Activated CD4-positive, alpha-beta T cell treated with anti-CD3 and anti-CD28 coated beads, Interleukin-2, amount 50 U/mL, for 24 hours (primary cell): ENCODE measurements around the gene RND3.

Experiments
- DNase-seq, 2 donors: peaks; one replicate each; pipeline ENCODE4 v3.0.0-alpha.2; 2020; ENCODE audit warnings: low read depth in 1 of 2, low spot score in 1 of 2

Gene RND3

GRCh38 chr2:150445398-150445797 is 42.1 kb downstream of the RND3 start:
- DNase-seq: no peak

DNA sequence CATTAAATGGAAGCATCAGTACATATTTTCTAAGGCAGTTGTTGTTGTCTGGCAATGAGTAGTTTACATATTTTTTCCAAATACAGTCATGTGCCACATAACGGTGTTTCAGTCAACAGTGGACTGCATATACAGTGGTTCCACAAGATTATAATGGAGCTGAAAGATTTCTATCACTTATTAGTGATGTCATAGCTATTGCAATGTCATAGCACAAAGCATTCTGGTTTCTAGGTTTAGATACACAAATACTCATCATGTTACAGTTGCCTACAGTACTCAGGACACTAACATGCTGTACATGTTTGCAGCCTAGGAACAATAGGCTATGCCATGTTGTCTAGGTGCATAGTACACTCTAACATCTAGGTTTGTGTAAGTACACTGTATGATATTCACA is 45.0 kb downstream of the RND3 start:
- no peak for DNase-seq

GRCh38 chr2:150441784-150442183 is 45.7 kb downstream of the RND3 start:
- DNase-seq: no peak

DNA sequence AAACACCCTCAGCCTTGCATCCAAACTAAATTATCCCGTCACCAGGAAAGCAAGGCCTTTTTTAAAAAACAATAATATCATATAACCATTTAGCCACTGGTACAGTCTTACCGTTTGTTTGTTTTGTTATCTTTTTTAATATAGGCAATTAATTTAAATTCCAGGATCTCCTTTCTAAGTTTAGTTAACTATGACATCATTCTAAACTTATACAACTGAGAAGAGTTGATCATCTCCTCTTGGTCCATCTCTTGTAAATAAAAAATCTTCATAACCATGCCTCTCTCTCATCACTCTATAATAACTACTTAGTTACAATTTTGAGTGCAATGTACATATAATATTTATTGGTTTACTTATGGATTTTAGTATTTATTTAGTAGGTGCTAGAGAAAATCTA is 46.2 kb downstream of the RND3 start:
- no peak for DNase-seq

- no peak for DNase-seq
Measured at GRCh38 chr2:150438654-150439053, 48.8 kb downstream of the RND3 start.

DNA sequence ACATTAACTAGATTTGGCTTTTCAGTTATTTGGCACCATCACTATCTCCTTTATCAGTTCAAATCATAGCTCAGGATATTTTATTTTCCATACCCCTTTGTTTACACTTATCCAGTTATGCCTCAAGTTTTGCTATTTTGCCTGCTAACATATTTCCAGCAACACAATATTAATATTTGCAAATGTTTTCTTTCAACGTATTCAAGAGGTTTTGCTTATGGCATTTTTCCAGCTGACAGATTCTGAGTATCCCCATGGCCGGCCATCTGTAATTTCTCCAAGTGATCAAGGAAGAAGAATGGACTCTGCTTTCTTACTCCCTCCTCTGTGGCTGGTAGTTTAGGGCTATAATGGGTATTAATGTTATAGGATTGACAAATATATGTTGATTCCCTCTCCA is 49.4 kb downstream of the RND3 start:
- DNase-seq: no peak

- no peak for DNase-seq
Measured at GRCh38 chr2:150432312-150432625, 55.2 kb downstream of the RND3 start.

DNA sequence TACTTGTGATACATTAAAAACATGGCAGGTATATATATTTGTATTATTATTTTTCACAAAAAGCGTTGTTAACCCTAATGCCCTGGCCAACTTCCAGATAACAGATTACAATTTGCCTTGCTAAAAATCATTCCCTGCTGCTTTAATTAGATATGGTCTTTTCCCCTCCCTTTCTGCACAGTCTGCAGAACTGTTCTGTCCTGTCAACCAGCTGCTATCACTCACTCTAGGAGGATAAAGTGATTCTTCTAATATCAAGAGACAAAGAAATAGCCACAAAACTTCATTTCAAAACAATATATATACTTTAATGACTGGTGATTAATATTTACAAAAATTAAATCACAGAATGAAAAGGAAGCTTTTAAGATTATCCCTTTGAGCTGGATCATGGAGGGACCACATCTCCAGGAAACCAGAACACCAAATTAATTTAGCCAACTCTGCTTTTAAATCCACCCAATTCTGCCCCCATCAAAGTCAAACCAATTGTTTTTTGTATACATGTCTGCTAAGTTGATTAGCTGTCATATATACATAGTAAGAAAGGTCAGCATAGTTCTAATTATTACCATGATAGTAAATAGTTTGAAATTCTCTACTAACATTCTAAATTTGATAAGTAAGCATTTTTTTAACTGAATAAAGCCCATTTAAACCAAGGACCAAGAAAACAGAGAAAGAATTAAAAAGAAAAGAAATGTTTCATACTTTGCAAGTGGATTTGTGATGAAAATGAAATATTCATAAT is 55.7 kb downstream of the RND3 start:
- DNase-seq: no peak

GRCh38 chr2:150429384-150429961 is 58.0 kb downstream of the RND3 start:
- no peak for DNase-seq

- no peak for DNase-seq
Measured at GRCh38 chr2:150428641-150429040, 58.8 kb downstream of the RND3 start.

- DNase-seq: no peak
Measured at GRCh38 chr2:150427298-150427697, 60.2 kb downstream of the RND3 start.

- DNase-seq: no peak
Measured at GRCh38 chr2:150426724-150427123, 60.7 kb downstream of the RND3 start.

DNA sequence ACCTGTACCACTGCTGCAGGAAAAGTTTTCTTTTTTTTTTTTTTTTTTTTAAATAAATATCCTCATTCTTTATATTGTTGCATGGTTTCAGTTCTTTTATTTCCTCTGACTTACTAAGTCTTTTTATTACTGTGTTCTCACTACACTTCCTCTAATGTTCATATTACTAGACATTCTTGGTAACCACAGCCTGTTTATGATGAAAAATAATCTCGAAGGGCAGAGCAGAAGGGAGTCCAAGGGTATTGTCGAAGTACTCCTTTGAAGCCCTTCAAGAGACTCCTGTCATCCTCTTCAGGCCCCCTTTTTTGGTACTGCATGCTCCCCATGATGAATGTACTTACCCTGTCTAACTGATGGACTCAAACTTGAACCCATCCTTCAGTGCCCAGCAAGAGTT is 61.2 kb downstream of the RND3 start:
- DNase-seq: no peak

DNA sequence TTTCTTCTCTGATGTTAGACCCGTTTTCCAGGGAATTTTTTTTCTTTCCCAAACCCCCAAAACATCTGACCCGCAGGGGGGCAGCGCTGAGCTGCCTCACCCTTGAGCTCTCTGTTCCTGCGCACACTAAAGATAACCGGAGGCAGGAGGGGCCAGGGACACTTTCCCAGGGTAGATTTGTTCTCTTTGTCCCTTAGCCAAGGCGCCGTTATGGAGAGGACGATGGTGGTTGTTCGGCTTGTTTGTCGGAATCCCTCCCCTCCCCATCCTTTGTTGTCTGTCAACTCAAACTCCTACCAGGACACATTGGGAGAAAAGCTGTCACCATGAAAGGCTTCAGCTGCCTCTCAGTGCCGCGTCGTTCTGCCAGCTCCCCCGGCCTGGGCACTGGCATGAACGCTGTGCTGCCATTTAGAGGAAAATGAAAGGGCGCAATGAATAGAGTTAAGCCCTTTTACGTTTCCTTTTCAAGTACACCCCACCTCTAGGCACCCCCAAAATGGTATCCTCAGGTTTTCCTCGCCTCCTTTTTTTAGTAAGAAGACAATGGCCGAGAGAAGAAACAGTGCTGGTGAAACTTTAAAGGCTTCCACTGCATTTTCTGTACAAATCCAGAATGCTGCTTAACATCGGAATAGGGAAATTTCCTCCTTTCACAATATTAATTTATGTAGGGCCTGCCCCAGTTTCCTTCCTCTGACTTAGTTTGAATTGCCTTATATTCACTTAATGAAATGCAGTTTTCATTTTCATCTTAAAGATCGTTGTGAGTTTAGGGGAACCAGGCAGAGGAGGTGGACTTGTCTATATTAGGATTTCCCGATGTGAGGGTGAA is 62.1 kb downstream of the RND3 start:
- DNase-seq: no peak

GRCh38 chr2:150424406-150424805 is 63.1 kb downstream of the RND3 start:
- DNase-seq: no peak

- no peak for DNase-seq
Measured at GRCh38 chr2:150421126-150421651, 66.3 kb downstream of the RND3 start.

- DNase-seq: no peak
Measured at GRCh38 chr2:150418916-150419315, 68.6 kb downstream of the RND3 start.
